HEK293 (cell line): ENCODE measurements around the gene SETDB2.

Source experiments
- CTCF ChIA-PET: fragments of 350-600 bp; formaldehyde crosslinking; extraction: SDS; loops from one replicate; lab custom pipeline; 2021; ENCODE audit warnings: antibody characterized with exemption; lab: Yijun Ruan, JAX
- POLR2A ChIA-PET: fragments of 300-600 bp; formaldehyde crosslinking; extraction: SDS; loops from one replicate; lab custom pipeline; 2020; ENCODE audit warnings: antibody characterized with exemption, inconsistent platforms; lab: Yijun Ruan, JAX
- H3K27ac ChIP-seq: fragments of 200-500 bp; sonication (Bioruptor generic); 2 replicates; pipeline ENCODE4 v1.5.1; 2014; ENCODE audit warnings: low read depth, low read length, control low read depth, inconsistent platforms; ENCODE audit errors: extremely low read depth
- H3K36me3 ChIP-seq, 2 experiments: fragments of 200-500 bp in 1 of 2; sonication (Bioruptor generic) in 1 of 2; 1 replicate in 1 of 2; 2 replicates in 1 of 2; pipeline ENCODE4 v1.5.1; 2014 to 2017; ENCODE audit warnings: inconsistent platforms in 2 of 2, low read length in 2 of 2; ENCODE audit not compliant: control insufficient read depth in 2 of 2, insufficient read depth in 1 of 2
- H3K4me1 ChIP-seq: fragments of 200-500 bp; sonication (Bioruptor generic); 2 replicates; pipeline ENCODE4 v1.5.1; 2014; ENCODE audit warnings: mild to moderate bottlenecking, low read length, inconsistent platforms; ENCODE audit not compliant: control insufficient read depth, insufficient read depth
- H3K4me3 ChIP-seq: 2 replicates; pipeline ENCODE4 v1.5.1; 2011; ENCODE audit warnings: low read depth, mild to moderate bottlenecking, control low read depth, low read length, moderate library complexity
- H3K9me3 ChIP-seq: fragments of 200-500 bp; sonication (Bioruptor generic); 2 replicates; pipeline ENCODE4 v1.5.1; 2014; ENCODE audit warnings: low read depth, low read length, inconsistent platforms; ENCODE audit not compliant: control insufficient read depth, insufficient read depth
- INSM2 ChIP-seq: fragments of 450-650 bp; formaldehyde crosslinking; IDR thresholded peaks from 2 replicates; pipeline ENCODE4 v1.5.1; 2016; ENCODE audit warnings: missing biosample characterization, missing genetic modification characterization
- OVOL3 ChIP-seq: fragments of 450-650 bp; formaldehyde crosslinking; IDR thresholded peaks from 2 replicates; pipeline ENCODE4 v1.5.1; 2016; ENCODE audit warnings: missing biosample characterization, missing genetic modification characterization
- PRDM6 ChIP-seq: fragments of 450-650 bp; formaldehyde crosslinking; IDR thresholded peaks from 2 replicates; pipeline ENCODE4 v1.5.1; 2017; ENCODE audit warnings: missing biosample characterization, missing genetic modification characterization
- REPIN1 ChIP-seq: fragments of 450-650 bp; formaldehyde crosslinking; IDR thresholded peaks from 2 replicates; pipeline ENCODE4 v1.5.1; 2017; ENCODE audit warnings: missing biosample characterization, missing genetic modification characterization, low read depth
- SCRT2 ChIP-seq: fragments of 450-650 bp; formaldehyde crosslinking; IDR thresholded peaks from 2 replicates; pipeline ENCODE4 v1.5.1; 2016; ENCODE audit warnings: missing biosample characterization, missing genetic modification characterization
- SP2 ChIP-seq: fragments of 450-650 bp; formaldehyde crosslinking; IDR thresholded peaks from 2 replicates; pipeline ENCODE4 v1.5.1; 2016; ENCODE audit warnings: missing biosample characterization, missing genetic modification characterization
- TCF7L2 ChIP-seq: IDR thresholded peaks from 2 replicates; pipeline ENCODE4 v1.6.1; 2011; ENCODE audit warnings: low read depth, mild to moderate bottlenecking, inconsistent platforms, low read length, moderate library complexity, borderline replicate concordance
- ZBTB7A ChIP-seq: fragments of 450-650 bp; formaldehyde crosslinking; IDR thresholded peaks from 2 replicates; pipeline ENCODE4 v1.5.1; 2016; ENCODE audit warnings: low read depth, missing biosample characterization, missing genetic modification characterization
- ZNF155 ChIP-seq: fragments of 450-650 bp; formaldehyde crosslinking; IDR thresholded peaks from 2 replicates; pipeline ENCODE4 v1.5.1; 2016; ENCODE audit warnings: missing biosample characterization, missing genetic modification characterization
- ZNF221 ChIP-seq: fragments of 450-650 bp; formaldehyde crosslinking; IDR thresholded peaks from 2 replicates; pipeline ENCODE4 v1.5.1; 2017; ENCODE audit warnings: missing biosample characterization, missing genetic modification characterization, borderline replicate concordance
- ZNF223 ChIP-seq: fragments of 450-650 bp; formaldehyde crosslinking; IDR thresholded peaks from 2 replicates; pipeline ENCODE4 v1.5.1; 2016; ENCODE audit warnings: missing biosample characterization, missing genetic modification characterization
- ZNF23 ChIP-seq: fragments of 450-650 bp; formaldehyde crosslinking; IDR thresholded peaks from 2 replicates; pipeline ENCODE4 v1.5.1; 2016; ENCODE audit warnings: missing biosample characterization, missing genetic modification characterization, borderline replicate concordance
- ZNF292 ChIP-seq: fragments of 450-650 bp; formaldehyde crosslinking; IDR thresholded peaks from 2 replicates; pipeline ENCODE4 v1.5.1; 2016; ENCODE audit warnings: low read depth, missing biosample characterization, missing genetic modification characterization, borderline replicate concordance
- ZNF423 ChIP-seq: fragments of 450-650 bp; formaldehyde crosslinking; IDR thresholded peaks from 2 replicates; pipeline ENCODE4 v1.5.1; 2016; ENCODE audit warnings: missing biosample characterization, missing genetic modification characterization
- ZNF510 ChIP-seq: fragments of 450-650 bp; formaldehyde crosslinking; IDR thresholded peaks from 2 replicates; pipeline ENCODE4 v1.5.1; 2018; ENCODE audit warnings: mild to moderate bottlenecking, missing genetic modification characterization, missing biosample characterization; ENCODE audit not compliant: insufficient replicate concordance
- ZNF513 ChIP-seq: fragments of 450-650 bp; IDR thresholded peaks from 2 replicates; pipeline ENCODE4 v1.5.1; 2018; ENCODE audit warnings: missing biosample characterization, missing genetic modification characterization
- ZNF514 ChIP-seq: fragments of 450-650 bp; formaldehyde crosslinking; IDR thresholded peaks from 2 replicates; pipeline ENCODE4 v1.5.1; 2016; ENCODE audit warnings: missing biosample characterization, missing genetic modification characterization
- ZNF555 ChIP-seq: fragments of 450-650 bp; formaldehyde crosslinking; conservative IDR thresholded peaks from 2 replicates; pipeline ENCODE4 v1.5.1; 2017; ENCODE audit warnings: missing biosample characterization, mild to moderate bottlenecking, missing genetic modification characterization, inconsistent platforms
- ZNF621 ChIP-seq: fragments of 450-650 bp; formaldehyde crosslinking; IDR thresholded peaks from 2 replicates; pipeline ENCODE4 v1.5.1; 2017; ENCODE audit warnings: missing biosample characterization, missing genetic modification characterization
- ZNF658 ChIP-seq: fragments of 450-650 bp; formaldehyde crosslinking; IDR thresholded peaks from 2 replicates; pipeline ENCODE4; 2016; ENCODE audit warnings: missing biosample characterization, missing genetic modification characterization
- ZNF707 ChIP-seq: fragments of 450-650 bp; formaldehyde crosslinking; IDR thresholded peaks from 2 replicates; pipeline ENCODE4 v1.5.1; 2016; ENCODE audit warnings: missing biosample characterization, missing genetic modification characterization
- ZNF776 ChIP-seq: fragments of 450-650 bp; formaldehyde crosslinking; IDR thresholded peaks from 2 replicates; pipeline ENCODE4 v1.5.0; 2017; ENCODE audit warnings: missing biosample characterization, missing genetic modification characterization, borderline replicate concordance
- ZNF792 ChIP-seq: fragments of 450-650 bp; formaldehyde crosslinking; IDR thresholded peaks from 2 replicates; pipeline ENCODE4 v1.5.1; 2016; ENCODE audit warnings: missing biosample characterization, missing genetic modification characterization
- TF ChIP-seq, protein P1 (sequence below): fragments of 450-650 bp; formaldehyde crosslinking; IDR thresholded peaks from 2 replicates; pipeline ENCODE4 v1.5.1; 2016; ENCODE audit warnings: missing biosample characterization, missing genetic modification characterization, low read depth
- TF ChIP-seq, protein P2 (sequence below): fragments of 450-650 bp; formaldehyde crosslinking; IDR thresholded peaks from 2 replicates; pipeline ENCODE4 v1.5.1; 2016; ENCODE audit warnings: missing biosample characterization, missing genetic modification characterization

Gene SETDB2

GRCh38 chr13:49454388-49455006 is 10.4 kb downstream of the SETDB2 start:
- H3K4me1 ChIP-seq, result no peaks in the 10 kb centered on the region
- POLR2A ChIA-PET, result no interaction called here
- TF ChIP-seq PRDM6 (no peak), REPIN1 (tag by site-specific recombination) (no peak), ZBTB7A (tag by site-specific recombination) (no peak), ZNF155 (tag by site-specific recombination) (no peak), ZNF792 (tag by site-specific recombination) (no peak), ZNF221 (no peak), ZNF658 (tag by site-specific recombination) (no peak), ZNF707 (no peak), TCF7L2 (no peak), ZNF514 (no peak), ZNF555 (no peak), ZNF23 (tag by site-specific recombination) (no peak), ZNF513 (no peak)
- TF ChIP-seq, protein P1, sequence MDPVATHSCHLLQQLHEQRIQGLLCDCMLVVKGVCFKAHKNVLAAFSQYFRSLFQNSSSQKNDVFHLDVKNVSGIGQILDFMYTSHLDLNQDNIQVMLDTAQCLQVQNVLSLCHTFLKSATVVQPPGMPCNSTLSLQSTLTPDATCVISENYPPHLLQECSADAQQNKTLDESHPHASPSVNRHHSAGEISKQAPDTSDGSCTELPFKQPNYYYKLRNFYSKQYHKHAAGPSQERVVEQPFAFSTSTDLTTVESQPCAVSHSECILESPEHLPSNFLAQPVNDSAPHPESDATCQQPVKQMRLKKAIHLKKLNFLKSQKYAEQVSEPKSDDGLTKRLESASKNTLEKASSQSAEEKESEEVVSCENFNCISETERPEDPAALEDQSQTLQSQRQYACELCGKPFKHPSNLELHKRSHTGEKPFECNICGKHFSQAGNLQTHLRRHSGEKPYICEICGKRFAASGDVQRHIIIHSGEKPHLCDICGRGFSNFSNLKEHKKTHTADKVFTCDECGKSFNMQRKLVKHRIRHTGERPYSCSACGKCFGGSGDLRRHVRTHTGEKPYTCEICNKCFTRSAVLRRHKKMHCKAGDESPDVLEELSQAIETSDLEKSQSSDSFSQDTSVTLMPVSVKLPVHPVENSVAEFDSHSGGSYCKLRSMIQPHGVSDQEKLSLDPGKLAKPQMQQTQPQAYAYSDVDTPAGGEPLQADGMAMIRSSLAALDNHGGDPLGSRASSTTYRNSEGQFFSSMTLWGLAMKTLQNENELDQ (tag by site-specific recombination), result no peak
- TF ChIP-seq, all 188 proteins: peak for 0
- CTCF ChIA-PET, result no interaction called here
- no peak overlapping the region for H3K4me3 ChIP-seq
- H3K27ac ChIP-seq, result no peak overlapping the region
- H3K9me3 ChIP-seq, result no peaks in the 10 kb centered on the region
- H3K36me3 ChIP-seq, result no peaks in the 10 kb centered on the region

GRCh38 chr13:49455007-49455398 is 10.9 kb downstream of the SETDB2 start:
- TF ChIP-seq SP2 (tag by site-specific recombination) (no peak), SCRT2 (tag by site-specific recombination) (peak; percentile 75)
- no peak overlapping the region for H3K4me3 ChIP-seq
- no peak overlapping the region for H3K27ac ChIP-seq
- no peaks in the 10 kb centered on the region for H3K4me1 ChIP-seq
- POLR2A ChIA-PET, result no interaction called here
- H3K9me3 ChIP-seq, result no peaks in the 10 kb centered on the region
- CTCF ChIA-PET, result interaction anchor here (0.6 kb wide), 1 partner anchor 61 kb away, joined by 3 read pairs; no protein-coding TSS in a partner anchor
- no peaks in the 10 kb centered on the region for H3K36me3 ChIP-seq

- no peak overlapping the region for H3K4me3 ChIP-seq
- peaks cover 0 to under 1% of the 10 kb centered on the region in 2 experiments; a peak in 1 of 3 replicates for H3K36me3 ChIP-seq
- H3K27ac ChIP-seq, result no peak overlapping the region
- H3K9me3 ChIP-seq, result no peaks in the 10 kb centered on the region
- CTCF ChIA-PET, result no interaction called here
- no peak for TF ChIP-seq ZNF621 (tag by site-specific recombination)
- no peak for TF ChIP-seq ZNF223 (tag by site-specific recombination)
- TF ChIP-seq ZNF423 (tag by site-specific recombination), result no peak
- TF ChIP-seq, protein P2, sequence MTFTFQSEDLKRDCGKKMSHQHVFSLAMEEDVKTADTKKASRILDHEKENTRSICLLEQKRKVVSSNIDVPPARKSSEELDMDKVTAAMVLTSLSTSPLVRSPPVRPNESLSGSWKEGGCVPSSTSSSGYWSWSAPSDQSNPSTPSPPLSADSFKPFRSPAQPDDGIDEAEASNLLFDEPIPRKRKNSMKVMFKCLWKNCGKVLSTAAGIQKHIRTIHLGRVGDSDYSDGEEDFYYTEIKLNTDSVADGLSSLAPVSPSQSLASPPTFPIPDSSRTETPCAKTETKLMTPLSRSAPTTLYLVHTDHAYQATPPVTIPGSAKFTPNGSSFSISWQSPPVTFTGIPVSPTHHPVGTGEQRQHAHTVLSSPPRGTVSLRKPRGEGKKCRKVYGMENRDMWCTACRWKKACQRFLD (tag by site-specific recombination), result no peak
- TF ChIP-seq INSM2 (tag by site-specific recombination), result no peak
- TF ChIP-seq ZNF292 (tag by site-specific recombination), result no peak
- no peak for TF ChIP-seq OVOL3
- TF ChIP-seq ZNF776 (tag by site-specific recombination), result no peak
- no peak for TF ChIP-seq ZNF510 (tag by site-specific recombination)
- no peaks in the 10 kb centered on the region for H3K4me1 ChIP-seq
- POLR2A ChIA-PET, result no interaction called here
Observed at GRCh38 chr13:49456156-49456555, 12.1 kb downstream of the SETDB2 start.
